CD4-positive, alpha-beta T cell treated with Interleukin-17A for 1 hour (primary cell): ENCODE data around the gene TNK2.
"Not testable (repeated sequence)": the region's sequence is repeated elsewhere in the genome, so short reads cannot be mapped to it uniquely, and the experiment has no call there.

Source experiments
- DNase-seq: peaks from one replicate; pipeline ENCODE4 v3.0.0-alpha.2; 2020

The TNK2 gene

GRCh38 chr3:195867631-195868335 is 40.6 kb downstream of the TNK2 start:
- no peak for DNase-seq

DNA sequence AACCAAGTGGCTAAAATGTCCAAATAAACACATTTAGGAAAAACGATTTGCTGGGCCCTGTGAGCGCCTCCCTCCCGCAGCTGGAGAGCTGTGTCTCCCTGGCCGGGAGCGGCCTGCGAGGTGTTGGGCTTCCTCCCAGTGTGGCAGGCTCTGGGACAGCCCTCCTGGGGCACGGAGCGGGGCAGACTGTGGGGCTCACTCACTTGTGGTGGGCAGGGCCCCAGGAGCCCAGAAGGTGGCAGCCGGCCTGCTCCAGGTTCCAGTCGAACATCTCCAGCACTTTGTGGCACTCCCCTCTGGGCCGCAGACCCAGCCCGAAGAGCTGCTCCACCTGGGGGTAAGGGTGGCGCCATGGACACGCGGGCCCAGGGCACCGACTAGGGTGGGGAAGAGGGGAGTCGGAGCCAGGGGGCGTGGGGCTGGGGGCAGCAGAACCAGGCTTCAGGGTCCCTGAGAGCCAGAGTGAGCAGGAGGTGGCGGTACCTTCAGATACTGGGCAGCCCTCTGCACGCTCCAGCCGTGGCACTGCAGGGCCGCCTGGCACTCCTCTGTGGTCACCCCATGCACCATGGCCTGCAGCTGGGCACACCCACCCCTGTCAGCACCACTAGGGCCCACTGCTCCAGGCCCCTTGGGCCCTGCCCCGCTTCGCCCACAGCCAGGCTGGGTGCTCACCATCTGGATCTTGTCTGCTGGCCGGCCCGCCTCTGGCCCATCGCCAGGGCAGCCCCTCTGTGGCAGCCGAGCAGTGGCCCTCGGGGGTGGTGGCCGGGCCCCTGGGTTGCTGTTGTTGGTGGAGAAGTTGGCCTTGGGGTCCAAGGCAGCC is 41.5 kb downstream of the TNK2 start:
- no peak for DNase-seq

GRCh38 chr3:195865752-195866151 is 42.6 kb downstream of the TNK2 start:
- DNase-seq, result no peak

GRCh38 chr3:195863121-195864061 is 45.0 kb downstream of the TNK2 start:
- DNase-seq, result peak; percentile 60

- DNase-seq, result not testable (repeated sequence)
These were observed 46.0 kb downstream of the TNK2 start for GRCh38 chr3:195862318-195862717.

- DNase-seq, result no peak
These were observed 47.9 kb downstream of the TNK2 start for GRCh38 chr3:195860456-195860855.

GRCh38 chr3:195859846-195860411 is 48.4 kb downstream of the TNK2 start:
- DNase-seq, result no peak

- peak; percentile 83 for DNase-seq
These were observed 49.1 kb downstream of the TNK2 start for GRCh38 chr3:195859061-195859845.

- DNase-seq, result no peak
These were observed 51.8 kb downstream of the TNK2 start for GRCh38 chr3:195856410-195857084.

DNA sequence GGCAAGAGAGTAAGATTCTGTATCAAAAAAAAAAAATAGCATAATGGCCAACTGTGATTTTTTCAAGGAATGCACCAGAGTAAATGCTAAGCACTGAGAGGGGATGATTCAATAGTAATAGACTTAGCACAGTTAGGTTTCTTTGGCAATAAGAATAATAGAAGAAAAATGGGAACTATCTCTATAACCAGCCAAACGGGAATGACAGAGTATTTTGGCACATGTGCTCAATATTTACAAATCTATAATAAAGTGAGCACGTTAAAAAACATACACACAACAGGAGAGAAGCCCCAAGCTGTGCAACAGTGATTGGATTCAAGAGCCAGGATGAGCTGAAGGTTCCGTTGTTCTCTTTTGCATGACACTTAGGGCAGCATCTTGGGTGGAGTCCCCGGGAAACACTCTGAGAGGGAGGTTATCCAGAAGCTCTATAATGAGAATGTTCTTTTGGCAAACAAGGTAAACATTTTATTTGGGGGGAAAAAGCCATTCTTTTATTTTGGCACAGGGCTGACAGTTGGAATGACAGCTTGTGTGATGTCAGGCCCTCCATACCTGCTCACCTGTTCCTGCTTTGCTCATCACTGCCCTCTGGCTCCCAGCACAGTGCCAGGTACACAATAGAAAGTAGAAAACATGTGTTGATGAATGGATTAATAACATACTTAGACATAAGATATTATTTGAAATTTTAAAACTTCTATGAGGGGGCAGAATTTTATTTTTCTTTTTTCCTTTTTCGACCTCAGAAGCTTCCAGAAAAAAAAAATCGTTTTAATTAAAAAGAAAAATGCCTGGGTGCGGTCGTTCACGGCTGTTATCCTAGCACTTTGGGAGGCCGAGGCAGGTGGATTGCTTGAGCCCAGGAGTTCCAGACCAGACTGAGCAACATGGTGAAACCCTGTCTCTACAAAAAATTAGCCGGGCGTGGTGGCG is 52.6 kb downstream of the TNK2 start:
- DNase-seq, result no peak

GRCh38 chr3:195854628-195855294 is 53.6 kb downstream of the TNK2 start:
- DNase-seq, result no peak

DNA sequence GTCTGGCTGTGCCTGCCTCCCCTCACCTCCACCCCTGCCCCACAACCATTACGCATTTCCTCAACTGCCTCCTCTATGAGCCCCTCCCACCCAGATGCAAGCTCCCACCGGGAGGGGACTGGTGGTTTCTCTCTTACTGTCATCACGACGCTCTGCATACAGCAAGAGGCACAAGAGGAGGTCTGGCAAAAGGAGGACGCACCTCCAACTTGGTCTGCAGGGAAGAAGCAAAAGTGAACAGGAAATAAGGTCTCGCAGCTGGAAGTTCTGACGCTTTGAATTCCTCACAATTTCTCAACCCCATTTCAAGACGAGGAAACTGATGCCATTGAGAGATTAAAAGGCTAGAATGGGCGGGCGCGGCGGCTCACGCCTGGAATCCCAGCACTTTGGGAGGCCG is 54.4 kb downstream of the TNK2 start:
- no peak for DNase-seq

DNA sequence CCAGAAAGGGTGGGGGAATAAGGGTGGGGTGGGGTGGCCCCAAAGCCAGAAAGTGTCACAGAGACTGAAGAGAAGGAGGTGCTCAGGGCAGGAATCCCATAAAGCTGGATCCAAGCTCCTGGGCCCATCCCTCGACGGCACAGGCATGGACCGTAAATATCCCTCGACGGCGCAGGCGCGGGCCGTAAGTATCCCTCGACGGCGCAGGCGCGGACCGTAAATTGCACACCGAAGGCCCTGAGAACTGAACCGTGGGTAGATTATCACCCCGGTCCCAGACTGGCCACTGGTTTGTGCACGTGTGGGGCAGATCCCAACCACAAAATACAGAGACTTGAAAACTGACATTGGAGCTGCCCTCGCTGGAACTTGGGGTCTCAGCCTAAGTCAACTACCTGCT is 55.3 kb downstream of the TNK2 start:
- DNase-seq, result no peak

DNA sequence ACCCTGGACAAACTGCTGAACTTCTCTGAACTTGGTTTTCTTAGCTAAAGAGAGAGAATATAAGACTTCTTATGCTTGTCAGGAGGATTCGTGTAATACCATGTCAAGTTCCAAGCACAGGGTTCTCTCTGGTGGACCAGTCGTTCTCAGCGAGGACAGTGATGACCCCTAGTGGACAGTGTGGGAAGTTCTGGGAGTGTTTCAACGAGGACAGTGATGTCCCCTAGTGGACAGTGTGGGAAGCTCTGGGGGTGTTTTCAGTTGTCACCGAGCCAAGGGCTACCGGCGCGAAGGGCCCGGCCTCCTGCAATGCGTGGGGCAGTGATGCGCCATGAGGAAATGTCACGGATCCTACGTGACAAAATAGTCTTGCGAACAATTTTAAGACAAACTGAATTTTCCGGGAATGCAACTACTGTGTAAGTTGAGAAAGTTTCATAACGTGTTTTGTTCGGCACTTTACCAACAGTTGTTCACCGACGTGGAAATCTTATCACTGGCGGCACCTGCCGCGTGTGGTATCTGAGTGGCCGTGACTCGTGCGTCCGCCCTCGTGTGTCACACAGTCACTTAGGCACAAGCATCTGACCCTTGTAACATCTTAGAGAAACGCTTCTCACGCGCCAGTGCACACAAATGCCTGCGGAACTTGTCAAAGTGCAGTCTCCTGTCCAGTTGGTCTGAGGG is 57.4 kb downstream of the TNK2 start:
- DNase-seq, result peak; percentile 94

DNA sequence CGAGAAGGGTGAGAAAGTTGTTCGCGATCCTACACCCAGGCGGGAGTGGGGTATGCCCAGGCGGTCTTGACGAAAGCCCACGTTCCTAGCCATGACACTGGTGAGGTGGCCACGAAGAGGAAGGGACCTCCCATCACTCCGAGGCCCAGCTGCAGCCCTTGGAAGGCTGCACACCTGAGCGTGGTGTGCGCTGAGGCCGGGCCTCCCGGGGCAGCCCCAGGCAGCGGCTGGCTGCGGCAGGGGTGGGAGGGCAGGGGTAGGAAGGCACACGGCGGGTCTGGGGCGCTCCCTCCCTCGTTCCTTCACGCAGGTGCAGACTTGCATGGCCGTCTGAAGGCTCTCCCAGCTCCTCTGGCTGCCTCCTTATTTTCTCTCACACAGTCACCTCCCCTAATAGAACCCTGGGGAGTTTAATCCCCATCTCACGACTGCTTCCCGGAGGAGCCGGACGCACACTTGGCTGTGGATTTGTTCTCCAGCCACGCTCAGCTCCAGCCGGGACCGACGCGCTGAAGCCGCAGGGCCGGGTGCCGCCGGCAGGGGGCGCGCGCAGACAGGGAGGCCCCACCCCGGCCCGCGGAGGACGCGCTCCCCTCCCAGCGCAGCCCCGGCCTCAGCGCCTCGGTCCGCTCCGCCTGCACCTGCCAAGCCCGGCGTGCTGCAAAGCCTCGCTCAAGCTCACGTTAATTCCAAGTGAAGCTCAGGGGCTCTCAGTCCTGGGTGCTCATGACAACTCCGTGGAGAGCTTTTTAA is 58.9 kb downstream of the TNK2 start:
- no peak for DNase-seq

DNA sequence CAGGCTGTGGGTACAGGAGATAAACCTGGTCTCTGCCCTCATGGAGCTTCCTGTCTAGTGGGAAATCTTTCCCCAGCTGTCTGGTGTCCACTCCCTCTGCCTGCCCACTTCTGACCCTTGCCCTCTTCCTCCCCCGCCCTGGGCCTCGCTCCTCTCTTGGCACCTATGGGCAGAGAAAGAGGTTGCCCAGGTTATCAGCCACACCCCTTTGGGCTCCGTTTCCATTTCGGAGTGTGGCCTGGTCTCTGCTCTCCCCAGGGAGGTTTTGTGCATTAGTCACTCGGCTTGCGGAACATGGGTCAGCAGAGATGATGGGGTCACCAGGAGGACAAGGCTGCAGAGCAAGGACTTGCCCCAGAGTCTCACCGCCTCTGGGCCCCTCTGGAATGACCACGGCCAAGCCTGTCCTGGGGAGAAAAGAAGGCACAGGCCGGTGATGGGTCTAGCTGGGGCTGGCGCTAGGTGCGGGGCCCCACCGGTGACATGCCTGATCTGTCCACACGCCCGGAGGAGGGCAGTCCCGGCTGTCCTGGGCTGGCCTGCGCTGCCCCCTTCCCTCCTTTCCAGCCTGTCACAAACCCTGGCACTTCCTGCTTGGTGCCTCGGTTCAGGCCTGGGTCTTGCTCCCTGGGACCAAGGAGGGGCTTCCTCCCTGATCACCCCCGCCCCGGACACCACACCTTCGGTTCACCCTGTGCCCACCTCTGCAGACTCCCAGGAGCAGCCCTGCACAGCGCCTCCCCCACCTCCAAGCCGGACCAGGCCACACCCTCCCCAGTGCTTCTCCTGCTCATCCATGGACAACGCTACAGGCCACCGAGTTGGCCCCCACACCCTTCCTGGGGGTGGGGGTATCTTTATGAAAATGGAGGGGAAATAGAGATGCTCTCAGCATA is 61.0 kb downstream of the TNK2 start:
- no peak for DNase-seq

DNA sequence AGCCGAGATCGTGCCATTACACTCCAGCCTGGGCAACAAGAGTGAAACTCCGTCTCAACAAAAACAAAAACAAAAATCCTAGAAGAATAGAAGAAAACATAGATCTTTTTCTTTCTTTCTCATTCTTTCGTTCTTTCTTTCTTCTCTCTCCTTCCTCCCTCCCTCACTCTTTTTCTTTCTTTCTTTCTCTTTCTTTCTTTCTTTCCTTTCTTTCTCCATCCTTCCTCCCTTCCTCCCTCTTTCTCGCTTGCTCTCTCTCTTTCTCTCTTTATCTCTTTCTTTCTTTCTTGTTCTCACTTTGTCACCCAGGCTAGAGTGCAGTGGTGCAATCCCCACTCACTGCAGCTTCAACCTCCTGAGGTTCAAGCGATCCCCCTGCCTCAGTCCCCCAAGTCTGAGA is 62.9 kb downstream of the TNK2 start:
- DNase-seq, result no peak
